ENCODE data around the gene LCTL.
"Not testable (repeated sequence)": the region's sequence is repeated elsewhere in the genome, so short reads cannot be mapped to it uniquely, and the experiment has no call there.

The LCTL gene

DNA sequence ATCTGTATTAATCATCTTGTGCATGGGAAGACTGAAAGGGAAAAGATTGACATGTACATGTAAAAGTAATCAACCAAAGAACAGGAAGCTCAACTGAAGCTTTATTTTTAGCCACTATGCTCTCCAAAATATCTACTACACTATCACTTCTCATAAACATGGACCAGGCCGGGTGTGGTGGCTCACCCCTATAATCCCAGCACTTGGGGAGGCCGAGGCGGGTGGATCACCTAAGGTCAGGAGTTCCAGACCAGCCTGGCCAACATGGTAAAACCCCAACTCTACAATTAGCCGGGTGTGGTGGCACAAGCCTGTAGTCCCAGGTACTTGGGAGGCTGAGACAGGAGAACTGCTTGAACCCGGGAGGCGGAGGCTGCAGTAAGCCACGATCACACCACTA is 65.5 kb downstream of the LCTL start:
- DNase-seq (ENCODE audit: low read depth in 3 of 3): not testable (repeated sequence)

DNA sequence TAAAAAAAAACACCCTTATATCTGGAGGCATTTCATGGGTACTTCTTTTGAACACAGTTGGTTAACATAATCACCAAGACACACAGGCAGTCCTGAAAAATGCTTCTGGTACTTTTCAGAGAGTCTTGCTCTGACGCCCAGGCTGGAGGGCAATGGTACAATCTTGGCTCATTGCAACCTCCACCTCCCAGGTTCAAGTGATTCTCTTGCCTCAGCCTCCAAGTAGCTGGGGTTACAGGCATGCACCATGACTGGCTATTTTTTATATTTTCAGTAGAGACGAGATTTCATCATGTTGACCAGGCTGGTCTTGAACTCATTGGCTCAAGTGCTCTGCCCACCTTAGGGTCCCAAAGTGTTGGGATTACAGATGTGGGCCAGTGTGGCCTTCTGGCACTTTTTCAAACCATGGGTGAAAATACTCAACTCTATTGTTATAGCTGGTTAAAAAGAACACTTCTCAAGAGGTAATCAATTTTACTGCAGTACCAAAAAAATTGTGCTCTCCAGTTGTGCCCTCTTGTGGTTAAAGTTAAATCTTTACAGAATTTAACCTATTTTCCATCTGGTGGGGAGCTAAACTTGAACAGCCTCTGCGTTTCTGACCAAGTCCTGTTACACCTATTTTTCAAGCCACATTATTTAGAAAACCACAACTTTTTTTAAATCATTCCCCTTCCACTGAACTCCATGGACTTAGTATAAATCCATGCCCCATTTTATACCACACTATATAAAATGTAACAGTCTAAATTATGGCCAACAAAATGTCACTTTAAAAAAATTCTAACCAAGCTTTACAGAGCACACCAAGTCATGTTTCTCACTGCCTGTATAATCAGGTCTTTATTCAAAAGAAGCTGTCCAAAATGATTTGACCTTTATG is 67.1 kb downstream of the LCTL start:
- no peak for DNase-seq (ENCODE audit: low read depth in 3 of 3)

Data from stimulated activated CD4-positive, alpha-beta T cell treated with anti-CD3 and anti-CD28 coated beads, TNF-alpha, amount 100 ng/mL, for 48 hours (primary cell).